WTC11 (cell line): ENCODE measurements around the gene KLHL40.

Experiments
- MXD4 ChIP-seq: fragments of 250-450 bp; sonication (Bioruptor Pico); IDR thresholded peaks from 2 replicates; pipeline ENCODE4 v1.8.0; 2021; ENCODE audit warnings: mild to moderate bottlenecking, moderate library complexity, borderline replicate concordance
- NR2C2 ChIP-seq: sonication (generic); formaldehyde crosslinking; IDR thresholded peaks from 2 replicates; pipeline ENCODE4 v1.8.0; 2022; ENCODE audit warnings: mild to moderate bottlenecking, missing genetic modification reagents
- OVOL2 ChIP-seq: fragments of 250-450 bp; sonication (Bioruptor Pico); IDR thresholded peaks from 2 replicates; pipeline ENCODE4 v1.9.0; 2021; ENCODE audit warnings: mild to moderate bottlenecking, borderline replicate concordance
- TEAD1 ChIP-seq: sonication (generic); formaldehyde crosslinking; IDR thresholded peaks from 2 replicates; pipeline ENCODE4 v1.8.0; 2022; ENCODE audit warnings: mild to moderate bottlenecking, missing genetic modification reagents
- ZNF121 ChIP-seq: sonication (generic); formaldehyde crosslinking; IDR thresholded peaks from 2 replicates; pipeline ENCODE4 v1.8.0; 2023; ENCODE audit warnings: missing genetic modification reagents
- ZNF423 ChIP-seq: fragments of 250-450 bp; sonication (Bioruptor Pico); IDR thresholded peaks from 2 replicates; pipeline ENCODE4 v2.1.2; 2022; ENCODE audit warnings: mild to moderate bottlenecking, moderate library complexity
- TF ChIP-seq, protein P1 (sequence below): fragments of 200-600 bp; IDR thresholded peaks from 2 replicates; pipeline ENCODE4 v1.8.0; 2022; ENCODE audit warnings: antibody characterized with exemption
- TF ChIP-seq, protein P2 (sequence below): sonication (generic); formaldehyde crosslinking; IDR thresholded peaks from 2 replicates; pipeline ENCODE4 v1.8.0; 2023; ENCODE audit warnings: mild to moderate bottlenecking, missing genetic modification reagents
- TF ChIP-seq, protein P3 (sequence below): sonication (generic); formaldehyde crosslinking; IDR thresholded peaks from 2 replicates; pipeline ENCODE4 v1.8.0; 2022; ENCODE audit warnings: mild to moderate bottlenecking, missing genetic modification reagents
- TF ChIP-seq, protein P4 (sequence below): sonication (generic); formaldehyde crosslinking; IDR thresholded peaks from 2 replicates; pipeline ENCODE4 v1.8.0; 2022; ENCODE audit warnings: mild to moderate bottlenecking, missing genetic modification reagents
- TF ChIP-seq, protein P5 (sequence below): sonication (generic); formaldehyde crosslinking; IDR thresholded peaks from 2 replicates; pipeline ENCODE4 v1.8.1; 2023; ENCODE audit warnings: mild to moderate bottlenecking, missing genetic modification reagents

DNA sequence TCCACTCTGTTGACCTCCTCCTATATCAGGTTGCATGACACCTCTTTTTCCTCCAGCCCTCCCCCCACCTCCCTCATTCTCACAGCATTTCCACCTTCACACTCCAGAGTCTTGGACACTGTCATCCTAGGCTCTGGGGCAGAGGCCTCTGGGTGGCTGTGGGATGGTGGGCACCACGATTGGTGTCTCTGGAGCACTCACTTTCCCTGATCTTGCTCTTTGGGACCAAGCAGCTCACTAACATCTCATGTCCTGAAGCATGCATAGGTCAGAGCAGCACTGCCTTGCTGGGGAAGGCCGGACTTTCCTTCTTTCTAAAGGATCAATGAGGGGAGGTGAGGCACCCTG is 16.9 kb upstream of the KLHL40 start:
- TF ChIP-seq NR2C2 (no peak), ZNF423 (CRISPR knock-in tag) (no peak), MXD4 (CRISPR knock-in tag) (no peak), TEAD1 (CRISPR knock-in tag) (no peak), ZNF121 (CRISPR knock-in tag) (no peak), OVOL2 (CRISPR knock-in tag) (no peak)
- TF ChIP-seq, protein P1, sequence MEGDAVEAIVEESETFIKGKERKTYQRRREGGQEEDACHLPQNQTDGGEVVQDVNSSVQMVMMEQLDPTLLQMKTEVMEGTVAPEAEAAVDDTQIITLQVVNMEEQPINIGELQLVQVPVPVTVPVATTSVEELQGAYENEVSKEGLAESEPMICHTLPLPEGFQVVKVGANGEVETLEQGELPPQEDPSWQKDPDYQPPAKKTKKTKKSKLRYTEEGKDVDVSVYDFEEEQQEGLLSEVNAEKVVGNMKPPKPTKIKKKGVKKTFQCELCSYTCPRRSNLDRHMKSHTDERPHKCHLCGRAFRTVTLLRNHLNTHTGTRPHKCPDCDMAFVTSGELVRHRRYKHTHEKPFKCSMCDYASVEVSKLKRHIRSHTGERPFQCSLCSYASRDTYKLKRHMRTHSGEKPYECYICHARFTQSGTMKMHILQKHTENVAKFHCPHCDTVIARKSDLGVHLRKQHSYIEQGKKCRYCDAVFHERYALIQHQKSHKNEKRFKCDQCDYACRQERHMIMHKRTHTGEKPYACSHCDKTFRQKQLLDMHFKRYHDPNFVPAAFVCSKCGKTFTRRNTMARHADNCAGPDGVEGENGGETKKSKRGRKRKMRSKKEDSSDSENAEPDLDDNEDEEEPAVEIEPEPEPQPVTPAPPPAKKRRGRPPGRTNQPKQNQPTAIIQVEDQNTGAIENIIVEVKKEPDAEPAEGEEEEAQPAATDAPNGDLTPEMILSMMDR: no peak
- TF ChIP-seq, protein P2, sequence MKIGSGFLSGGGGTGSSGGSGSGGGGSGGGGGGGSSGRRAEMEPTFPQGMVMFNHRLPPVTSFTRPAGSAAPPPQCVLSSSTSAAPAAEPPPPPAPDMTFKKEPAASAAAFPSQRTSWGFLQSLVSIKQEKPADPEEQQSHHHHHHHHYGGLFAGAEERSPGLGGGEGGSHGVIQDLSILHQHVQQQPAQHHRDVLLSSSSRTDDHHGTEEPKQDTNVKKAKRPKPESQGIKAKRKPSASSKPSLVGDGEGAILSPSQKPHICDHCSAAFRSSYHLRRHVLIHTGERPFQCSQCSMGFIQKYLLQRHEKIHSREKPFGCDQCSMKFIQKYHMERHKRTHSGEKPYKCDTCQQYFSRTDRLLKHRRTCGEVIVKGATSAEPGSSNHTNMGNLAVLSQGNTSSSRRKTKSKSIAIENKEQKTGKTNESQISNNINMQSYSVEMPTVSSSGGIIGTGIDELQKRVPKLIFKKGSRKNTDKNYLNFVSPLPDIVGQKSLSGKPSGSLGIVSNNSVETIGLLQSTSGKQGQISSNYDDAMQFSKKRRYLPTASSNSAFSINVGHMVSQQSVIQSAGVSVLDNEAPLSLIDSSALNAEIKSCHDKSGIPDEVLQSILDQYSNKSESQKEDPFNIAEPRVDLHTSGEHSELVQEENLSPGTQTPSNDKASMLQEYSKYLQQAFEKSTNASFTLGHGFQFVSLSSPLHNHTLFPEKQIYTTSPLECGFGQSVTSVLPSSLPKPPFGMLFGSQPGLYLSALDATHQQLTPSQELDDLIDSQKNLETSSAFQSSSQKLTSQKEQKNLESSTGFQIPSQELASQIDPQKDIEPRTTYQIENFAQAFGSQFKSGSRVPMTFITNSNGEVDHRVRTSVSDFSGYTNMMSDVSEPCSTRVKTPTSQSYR (CRISPR knock-in tag): no peak
- TF ChIP-seq, protein P3, sequence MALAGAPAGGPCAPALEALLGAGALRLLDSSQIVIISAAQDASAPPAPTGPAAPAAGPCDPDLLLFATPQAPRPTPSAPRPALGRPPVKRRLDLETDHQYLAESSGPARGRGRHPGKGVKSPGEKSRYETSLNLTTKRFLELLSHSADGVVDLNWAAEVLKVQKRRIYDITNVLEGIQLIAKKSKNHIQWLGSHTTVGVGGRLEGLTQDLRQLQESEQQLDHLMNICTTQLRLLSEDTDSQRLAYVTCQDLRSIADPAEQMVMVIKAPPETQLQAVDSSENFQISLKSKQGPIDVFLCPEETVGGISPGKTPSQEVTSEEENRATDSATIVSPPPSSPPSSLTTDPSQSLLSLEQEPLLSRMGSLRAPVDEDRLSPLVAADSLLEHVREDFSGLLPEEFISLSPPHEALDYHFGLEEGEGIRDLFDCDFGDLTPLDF: no peak
- TF ChIP-seq, protein P4, sequence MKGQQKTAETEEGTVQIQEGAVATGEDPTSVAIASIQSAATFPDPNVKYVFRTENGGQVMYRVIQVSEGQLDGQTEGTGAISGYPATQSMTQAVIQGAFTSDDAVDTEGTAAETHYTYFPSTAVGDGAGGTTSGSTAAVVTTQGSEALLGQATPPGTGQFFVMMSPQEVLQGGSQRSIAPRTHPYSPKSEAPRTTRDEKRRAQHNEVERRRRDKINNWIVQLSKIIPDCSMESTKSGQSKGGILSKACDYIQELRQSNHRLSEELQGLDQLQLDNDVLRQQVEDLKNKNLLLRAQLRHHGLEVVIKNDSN: no peak
- TF ChIP-seq, protein P5, sequence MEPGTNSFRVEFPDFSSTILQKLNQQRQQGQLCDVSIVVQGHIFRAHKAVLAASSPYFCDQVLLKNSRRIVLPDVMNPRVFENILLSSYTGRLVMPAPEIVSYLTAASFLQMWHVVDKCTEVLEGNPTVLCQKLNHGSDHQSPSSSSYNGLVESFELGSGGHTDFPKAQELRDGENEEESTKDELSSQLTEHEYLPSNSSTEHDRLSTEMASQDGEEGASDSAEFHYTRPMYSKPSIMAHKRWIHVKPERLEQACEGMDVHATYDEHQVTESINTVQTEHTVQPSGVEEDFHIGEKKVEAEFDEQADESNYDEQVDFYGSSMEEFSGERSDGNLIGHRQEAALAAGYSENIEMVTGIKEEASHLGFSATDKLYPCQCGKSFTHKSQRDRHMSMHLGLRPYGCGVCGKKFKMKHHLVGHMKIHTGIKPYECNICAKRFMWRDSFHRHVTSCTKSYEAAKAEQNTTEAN (CRISPR knock-in tag): no peak
